GM12878 (cell line): ENCODE data around the gene SGIP1. TPM values are rescaled to one million over a fixed set of nuclear protein-coding genes. Genes with fewer than 3 reads are reported as not detected.

ENCODE experiments used
- ATAC-seq: fragments of 200-7000 bp; cut with Tn5 transposase; 3 replicates; pipeline ENCODE4 v1.9.1; 2020; ENCODE audit warnings: mild to moderate bottlenecking, moderate library complexity
- BruUV-seq: library from RNA; stranded (reverse); fragments of 400-500 nt; replicated peaks from 2 replicates; lab custom pipeline; 2021; lab: Mats Ljungman, UMichigan
- CTCF ChIA-PET: fragments of 300-600 bp; sonication (Branson Sonifier 250); formaldehyde crosslinking; extraction: SDS; loops from one replicate; lab custom pipeline; 2021; ENCODE audit warnings: inconsistent platforms; lab: Yijun Ruan, JAX
- POLR2A ChIA-PET: fragments of 350-600 bp; formaldehyde crosslinking; extraction: SDS; loops from one replicate; lab custom pipeline; 2021; ENCODE audit warnings: inconsistent platforms; lab: Charles Lee
- RAD21 ChIA-PET: fragments of 300-600 bp; sonication (Branson Sonifier 250); formaldehyde crosslinking; loops from one replicate; lab custom pipeline; 2023; ENCODE audit warnings: antibody characterized with exemption; ENCODE audit not compliant: unreplicated experiment; lab: Charles Lee
- SMC1A ChIA-PET: fragments of 300-600 bp; sonication (Branson Sonifier 250); formaldehyde crosslinking; loops from one replicate; lab custom pipeline; 2023; ENCODE audit not compliant: unreplicated experiment, uncharacterized antibody; lab: Charles Lee
- DNase-seq: peaks from one replicate; pipeline ENCODE4 v3.0.0-alpha.2; 2011; ENCODE audit warnings: low read depth, low spot score
- FAIRE-seq: peaks from 3 replicates; lab custom pipeline; 2011; peaks lifted over from hg19 to GRCh38; lab: Jason Lieb, UNC
- H2AFZ ChIP-seq: 2 replicates; pipeline ENCODE4 v1.6.0; 2011; ENCODE audit warnings: low read depth, low read length, control low read depth; ENCODE audit not compliant: control insufficient read depth
- H3K27ac ChIP-seq: 2 replicates; pipeline ENCODE4 v1.5.1; 2011; ENCODE audit warnings: control low read depth; ENCODE audit not compliant: control insufficient read depth, insufficient read depth
- H3K27me3 ChIP-seq, 2 experiments: replicated peaks in 1 of 2; 2 replicates each; pipeline versions ENCODE4 v1.6.0 to v1.6.1; 2011; ENCODE audit warnings: low read length in 1 of 2; ENCODE audit not compliant: control insufficient read depth in 2 of 2, insufficient read depth in 2 of 2
- H3K36me3 ChIP-seq, 2 experiments: 2 replicates each; pipeline ENCODE4 v1.5.1; 2011; ENCODE audit warnings: low read length in 1 of 2; ENCODE audit not compliant: control insufficient read depth in 2 of 2, insufficient read depth in 2 of 2
- H3K4me1 ChIP-seq: 2 replicates; pipeline ENCODE4 v1.6.1; 2011; ENCODE audit warnings: mild to moderate bottlenecking, low read length, moderate library complexity, mixed read lengths; ENCODE audit not compliant: control insufficient read depth, insufficient read depth
- H3K4me2 ChIP-seq: 2 replicates; pipeline ENCODE4 v1.6.0; 2011; ENCODE audit warnings: control low read depth; ENCODE audit not compliant: control insufficient read depth, insufficient read depth
- H3K4me3 ChIP-seq: fragments of 200-600 bp; sonication (generic); 2 replicates; pipeline ENCODE4 v1.5.1; 2016
- H3K79me2 ChIP-seq: 2 replicates; pipeline ENCODE4 v1.6.0; 2011; ENCODE audit warnings: low read length; ENCODE audit not compliant: control insufficient read depth, insufficient read depth
- H3K9ac ChIP-seq: 2 replicates; pipeline ENCODE4 v1.8.0; 2011; ENCODE audit warnings: low read length, control low read depth, mixed read lengths; ENCODE audit not compliant: control insufficient read depth, insufficient read depth
- H3K9me3 ChIP-seq: replicated peaks from 3 replicates; pipeline ENCODE4 v1.5.1; 2011; ENCODE audit warnings: mild to moderate bottlenecking, low read length; ENCODE audit not compliant: control insufficient read depth, insufficient read depth
- H4K20me1 ChIP-seq: 2 replicates; pipeline ENCODE4 v1.6.0; 2011; ENCODE audit not compliant: control insufficient read depth, insufficient read depth
- BCLAF1 ChIP-seq: fragments of 450-650 bp; IDR thresholded peaks from 2 replicates; pipeline ENCODE4 v1.6.1; 2017; ENCODE audit warnings: antibody characterized with exemption, mild to moderate bottlenecking, moderate library complexity
- CHD4 ChIP-seq: fragments of 200-600 bp; sonication (generic); IDR thresholded peaks from 2 replicates; pipeline ENCODE4 v1.6.1; 2016; ENCODE audit warnings: mild to moderate bottlenecking
- IRF5 ChIP-seq: fragments of 450-650 bp; IDR thresholded peaks from 2 replicates; pipeline ENCODE4 v1.6.1; 2017; ENCODE audit warnings: borderline replicate concordance
- LARP7 ChIP-seq: fragments of 450-650 bp; IDR thresholded peaks from 2 replicates; pipeline ENCODE4 v1.6.1; 2017; ENCODE audit warnings: mild to moderate bottlenecking
- RFX5 ChIP-seq: IDR thresholded peaks from 2 replicates; pipeline ENCODE4 v1.6.1; 2011; ENCODE audit warnings: low read depth, low read length, improper control_type of control experiment
- SMAD5 ChIP-seq: IDR thresholded peaks from 2 replicates; pipeline ENCODE4 v1.6.1; 2016; ENCODE audit warnings: antibody characterized with exemption, low read depth
- SP1 ChIP-seq: IDR thresholded peaks from one replicate; pipeline ENCODE4 v1.6.1; 2011; ENCODE audit warnings: low read depth, low read length
- USF1 ChIP-seq: IDR thresholded peaks from 2 replicates; pipeline ENCODE4 v1.6.1; 2011; ENCODE audit warnings: borderline replicate concordance, low read depth, mild to moderate bottlenecking, moderate library complexity, mixed read lengths, low read length; ENCODE audit not compliant: insufficient read depth; ENCODE audit errors: extremely low read length
- in situ Hi-C: fragments of 300-500 bp; cut with MboI; formaldehyde crosslinking; loops from 9 replicates; pipeline ENCODE4 v1.14.3; 2018; ENCODE audit warnings: mixed read lengths
- intact Hi-C: fragments of 100-400 bp; cut with micrococcal nuclease; formaldehyde crosslinking; loops from one replicate; pipeline ENCODE4 v1.14.2; 2022; ENCODE audit not compliant: unreplicated experiment
- polyA plus RNA-seq, 11 experiments: library from polyadenylated mRNA; depleted of rRNA in 4 of 11; unstranded in 6 of 11; stranded (reverse) in 5 of 11; fragments of >200 nt; fragmentation: Nextera tagmentation in 4 of 11; fragmentation: Illumina TruSeq in 1 of 11; extraction: Ambion mirVana in 4 of 11; extraction: Trizol in 1 of 11; gene quantifications; 1 replicate in 1 of 11; 2 replicates in 10 of 11; pipeline versions ENCODE4 v1.2.1 to v1.2.3, GENCODE V29; 2011 to 2016; ENCODE audit warnings: inconsistent platforms in 2 of 11, missing spikeins in 2 of 11, low read depth in 1 of 11
- total RNA-seq, 4 experiments: library from RNA; depleted of rRNA in 3 of 4; stranded (reverse); fragments of >200 nt in 3 of 4; fragmentation: Illumina TruSeq in 1 of 4; extraction: Trizol in 1 of 4; gene quantifications; 2 replicates each; pipeline versions ENCODE4 v1.2.1 to v1.2.3, GENCODE V29; 2013 to 2021
- TF ChIP-seq, protein P1 (sequence below): IDR thresholded peaks from 2 replicates; pipeline ENCODE4 v1.6.1; 2011; ENCODE audit warnings: mild to moderate bottlenecking, low read depth, low read length, moderate library complexity; ENCODE audit not compliant: insufficient replicate concordance

The SGIP1 gene
- total and polyA plus RNA-seq, 10 of the 15 experiments (the other 5 are each of a cell fraction or from before 2014, with no cell fraction given): 0.15 TPM; not detected in 9

- TF ChIP-seq IRF5: no peak
- TF ChIP-seq, protein P1, sequence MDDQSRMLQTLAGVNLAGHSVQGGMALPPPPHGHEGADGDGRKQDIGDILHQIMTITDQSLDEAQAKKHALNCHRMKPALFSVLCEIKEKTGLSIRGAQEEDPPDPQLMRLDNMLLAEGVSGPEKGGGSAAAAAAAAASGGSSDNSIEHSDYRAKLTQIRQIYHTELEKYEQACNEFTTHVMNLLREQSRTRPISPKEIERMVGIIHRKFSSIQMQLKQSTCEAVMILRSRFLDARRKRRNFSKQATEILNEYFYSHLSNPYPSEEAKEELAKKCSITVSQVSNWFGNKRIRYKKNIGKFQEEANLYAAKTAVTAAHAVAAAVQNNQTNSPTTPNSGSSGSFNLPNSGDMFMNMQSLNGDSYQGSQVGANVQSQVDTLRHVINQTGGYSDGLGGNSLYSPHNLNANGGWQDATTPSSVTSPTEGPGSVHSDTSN: no peak
- no peak for TF ChIP-seq USF1
These were observed 83.6 kb downstream of the SGIP1 start (continued) for GRCh38 chr1:66617362-66618184.

- FAIRE-seq (no peak), DNase-seq (no peak), ATAC-seq (no peak)
- RAD21 ChIA-PET: no interaction called here
- H3K9me3 ChIP-seq: no peaks in the 10 kb centered on the region; the same call in 2 of the 3 replicates
- H3K27me3 ChIP-seq: peaks cover 0 to 3% of the 10 kb centered on the region in 2 experiments; a peak in 1 of 4 replicates
- no peaks in the 10 kb centered on the region for H3K36me3 ChIP-seq
- no peak for TF ChIP-seq BCLAF1
- no peak for TF ChIP-seq SMAD5
- TF ChIP-seq LARP7: no peak
- no peak for TF ChIP-seq SP1
- TF ChIP-seq RFX5: no peak
- no peak for TF ChIP-seq CHD4
- H4K20me1 ChIP-seq: no peaks in the 10 kb centered on the region
- intact Hi-C loops: no loop called here
- in situ Hi-C loops: no loop called here
- SMC1A ChIA-PET: interaction anchor here (0.6 kb wide), 1 partner anchor 953 kb away, joined by 3 read pairs; no protein-coding TSS in a partner anchor
- H3K79me2 ChIP-seq: no peaks in the 10 kb centered on the region
- H3K4me3 ChIP-seq: no peak overlapping the region
- no peak overlapping the region for H3K27ac ChIP-seq
- CTCF ChIA-PET: interaction anchor here (0.7 kb wide), 1 partner anchor 686 kb away, joined by 3 read pairs; no protein-coding TSS in a partner anchor
- H3K9ac ChIP-seq: no peak overlapping the region
- no peak overlapping the region for H3K4me2 ChIP-seq
- no TSS peak for BruUV-seq
- H3K4me1 ChIP-seq: no peaks in the 10 kb centered on the region
- POLR2A ChIA-PET: no interaction called here
- no peak overlapping the region for H2AFZ ChIP-seq
These were observed 84.4 kb downstream of the SGIP1 start for GRCh38 chr1:66618390-66618789.
